SJSA1 (cell line): Measurements from ENCODE around the gene KLF13. TPM values are rescaled to one million over a fixed set of nuclear protein-coding genes. Genes with fewer than 3 reads are reported as not detected.

Experiments
- DNase-seq, 2 experiments: peaks; one replicate each; pipeline ENCODE4 v3.0.0-alpha.2; 2015 to 2020; ENCODE audit warnings: low spot score in 2 of 2, low read depth in 1 of 2
- H3K27ac ChIP-seq: fragments of 250-450 bp; sonication (Bioruptor Pico); 2 replicates; pipeline ENCODE4 v1.5.1; 2020; ENCODE audit warnings: mild to moderate bottlenecking, moderate library complexity
- H3K27me3 ChIP-seq: fragments of 250-450 bp; sonication (Bioruptor Pico); replicated peaks from 2 replicates; pipeline ENCODE4 v1.5.1; 2020; ENCODE audit warnings: mild to moderate bottlenecking, moderate library complexity
- H3K36me3 ChIP-seq: fragments of 250-450 bp; sonication (Bioruptor Pico); 2 replicates; pipeline ENCODE4 v1.5.1; 2020; ENCODE audit warnings: mild to moderate bottlenecking
- H3K4me1 ChIP-seq: fragments of 250-450 bp; sonication (Bioruptor Pico); replicated peaks from 2 replicates; pipeline ENCODE4 v1.6.1; 2021; ENCODE audit warnings: mild to moderate bottlenecking
- H3K4me3 ChIP-seq: fragments of 250-450 bp; sonication (Bioruptor Pico); 2 replicates; pipeline ENCODE4 v1.5.1; 2020; ENCODE audit warnings: mild to moderate bottlenecking
- H3K9me3 ChIP-seq: fragments of 250-450 bp; sonication (Bioruptor Pico); replicated peaks from 2 replicates; pipeline ENCODE4 v1.5.1; 2020; ENCODE audit warnings: mild to moderate bottlenecking
- total RNA-seq: library from RNA; depleted of rRNA; stranded (reverse); fragments of >200 nt; shearing (Covaris generic); gene quantifications from 2 replicates; pipeline ENCODE4 v1.2.3, GENCODE V29; 2014

Gene KLF13
- total RNA-seq, 1 experiment from 2014 or later: 60.4 TPM

DNA sequence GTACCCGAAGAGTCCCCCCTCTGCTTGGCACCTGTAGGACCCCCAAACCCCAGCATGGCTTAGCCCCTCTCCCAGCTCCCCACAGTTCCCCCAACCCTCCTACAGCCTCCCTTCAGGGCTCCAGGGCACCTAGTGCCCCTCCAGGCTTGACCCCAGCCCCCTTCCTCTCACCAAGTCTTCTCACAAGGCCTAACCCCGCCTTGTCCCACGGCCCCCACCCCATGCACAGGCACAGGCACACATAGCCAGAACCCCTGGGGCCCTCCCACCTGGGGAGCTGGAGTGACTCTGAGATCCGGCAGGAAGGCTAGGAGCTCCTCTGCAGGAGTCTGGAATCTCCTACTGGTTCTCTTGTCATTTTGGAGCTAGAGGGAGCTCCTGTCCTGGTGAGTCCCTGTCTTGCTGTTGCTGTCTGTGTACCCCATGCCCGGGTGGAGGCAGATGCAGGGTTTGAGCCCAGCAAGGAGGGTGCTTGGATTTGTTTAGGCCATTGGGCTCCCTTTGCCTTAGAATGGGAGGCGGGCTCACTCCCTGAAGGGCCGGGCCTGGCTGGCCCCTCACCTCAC lies 39.6 kb downstream of the KLF13 start:
- DNase-seq: no peak
- no peak overlapping the region for H3K4me3 ChIP-seq
- no peaks in the 10 kb centered on the region for H3K27me3 ChIP-seq
- no peaks in the 10 kb centered on the region for H3K4me1 ChIP-seq
- H3K27ac ChIP-seq: no peak overlapping the region
- peaks cover 8% of the 10 kb centered on the region for H3K36me3 ChIP-seq
- peaks cover 11% of the 10 kb centered on the region for H3K9me3 ChIP-seq

DNA sequence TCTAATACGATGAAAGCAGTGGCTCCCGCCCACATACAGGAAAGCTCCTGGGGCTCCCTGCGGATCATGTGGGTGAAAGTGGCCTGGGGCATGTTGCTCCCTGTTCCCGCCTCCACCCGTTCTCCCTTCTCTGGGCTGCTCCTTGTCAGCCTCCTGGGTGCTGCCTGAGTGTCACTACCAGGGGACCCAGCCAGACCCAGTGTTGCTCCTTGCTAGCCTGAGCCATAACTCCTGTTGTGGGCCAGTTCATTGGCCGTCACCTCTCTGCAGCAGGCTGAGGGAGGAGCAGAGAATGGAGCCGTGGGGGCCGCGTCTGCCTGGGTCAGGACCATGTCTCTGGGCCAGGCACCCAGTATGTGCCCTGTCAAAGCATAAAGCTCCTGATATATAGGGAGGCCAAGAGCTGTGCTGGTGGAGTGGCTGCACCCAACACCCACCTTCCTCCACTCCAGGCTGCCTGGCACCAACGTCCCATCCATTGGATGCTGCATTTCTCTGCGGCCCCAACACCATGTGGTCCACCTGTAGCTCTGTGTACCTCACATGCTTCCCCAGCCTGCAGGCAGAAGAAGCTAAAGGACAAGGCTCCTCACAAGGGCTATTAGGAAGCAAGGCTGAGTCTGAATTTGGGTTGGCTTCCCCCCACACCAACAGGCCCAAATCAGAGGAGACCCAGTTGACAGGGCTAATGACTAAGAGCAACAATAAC lies 40.5 kb downstream of the KLF13 start:
- no peaks in the 10 kb centered on the region for H3K27me3 ChIP-seq
- H3K36me3 ChIP-seq: peaks cover 12% of the 10 kb centered on the region
- DNase-seq: no peak
- peaks cover 13% of the 10 kb centered on the region for H3K9me3 ChIP-seq
- H3K4me1 ChIP-seq: peaks cover 3% of the 10 kb centered on the region
- no peak overlapping the region for H3K4me3 ChIP-seq
- no peak overlapping the region for H3K27ac ChIP-seq

DNA sequence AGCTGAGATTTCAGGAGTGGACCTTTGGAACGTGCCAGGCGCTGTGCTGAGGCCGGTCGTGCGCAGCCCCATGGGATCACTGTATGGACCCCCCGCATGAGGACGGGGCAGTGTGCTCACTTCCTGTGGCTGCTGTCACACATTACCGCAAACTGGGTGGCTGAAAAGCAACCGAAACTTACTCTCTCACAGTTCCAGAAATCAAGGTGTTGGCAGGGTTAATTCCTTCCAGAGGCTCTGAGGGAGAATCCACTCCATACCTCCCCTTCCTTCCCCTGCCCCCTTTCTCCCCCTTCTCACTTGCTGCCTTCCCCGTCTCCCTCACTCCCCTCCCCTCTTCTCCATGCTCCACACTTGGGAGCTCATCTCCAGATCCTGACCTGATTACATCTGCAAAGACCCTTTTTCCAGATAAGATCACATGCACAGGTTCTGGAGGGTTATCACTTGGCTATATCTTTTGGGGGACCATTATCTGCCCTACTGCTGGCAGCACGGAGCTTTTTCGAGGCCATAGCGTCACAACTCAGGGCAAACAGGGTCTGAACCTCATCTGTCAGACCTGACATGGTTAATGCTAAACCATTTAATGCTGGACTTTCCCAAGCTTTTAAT lies 41.2 kb downstream of the KLF13 start:
- Histone ChIP-seq H3K4me3 (no peak overlapping the region), H3K36me3 (peaks cover 18% of the 10 kb centered on the region), H3K27ac (no peak overlapping the region), H3K9me3 (peaks cover 13% of the 10 kb centered on the region), H3K27me3 (no peaks in the 10 kb centered on the region), H3K4me1 (peaks cover 10% of the 10 kb centered on the region)
- DNase-seq: no peak

DNA sequence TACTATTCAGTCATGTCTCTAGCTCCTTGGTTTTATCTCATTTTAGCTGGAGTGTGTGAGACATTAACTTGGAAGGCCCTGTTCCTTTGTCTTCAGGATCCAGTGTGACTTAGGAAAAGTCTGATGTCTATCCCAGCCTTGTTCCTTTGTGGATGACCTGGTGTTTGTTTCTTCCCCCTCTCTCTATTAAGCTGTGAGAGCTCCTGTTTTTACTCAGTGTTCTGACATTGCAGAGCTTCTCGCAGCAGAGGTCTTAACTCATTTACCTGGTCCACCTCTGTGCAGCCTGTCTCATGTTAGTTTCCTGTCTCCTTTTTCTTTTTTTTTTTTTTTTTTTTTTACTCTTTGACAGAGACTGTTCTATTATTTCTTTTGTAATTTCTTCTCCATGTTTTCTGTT lies 43.1 kb downstream of the KLF13 start:
- Histone ChIP-seq H3K9me3 (peaks cover 13% of the 10 kb centered on the region), H3K27ac (no peak overlapping the region), H3K4me1 (peaks cover 13% of the 10 kb centered on the region), H3K4me3 (no peak overlapping the region), H3K27me3 (no peaks in the 10 kb centered on the region), H3K36me3 (peaks cover 26% of the 10 kb centered on the region)
- no peak for DNase-seq

DNA sequence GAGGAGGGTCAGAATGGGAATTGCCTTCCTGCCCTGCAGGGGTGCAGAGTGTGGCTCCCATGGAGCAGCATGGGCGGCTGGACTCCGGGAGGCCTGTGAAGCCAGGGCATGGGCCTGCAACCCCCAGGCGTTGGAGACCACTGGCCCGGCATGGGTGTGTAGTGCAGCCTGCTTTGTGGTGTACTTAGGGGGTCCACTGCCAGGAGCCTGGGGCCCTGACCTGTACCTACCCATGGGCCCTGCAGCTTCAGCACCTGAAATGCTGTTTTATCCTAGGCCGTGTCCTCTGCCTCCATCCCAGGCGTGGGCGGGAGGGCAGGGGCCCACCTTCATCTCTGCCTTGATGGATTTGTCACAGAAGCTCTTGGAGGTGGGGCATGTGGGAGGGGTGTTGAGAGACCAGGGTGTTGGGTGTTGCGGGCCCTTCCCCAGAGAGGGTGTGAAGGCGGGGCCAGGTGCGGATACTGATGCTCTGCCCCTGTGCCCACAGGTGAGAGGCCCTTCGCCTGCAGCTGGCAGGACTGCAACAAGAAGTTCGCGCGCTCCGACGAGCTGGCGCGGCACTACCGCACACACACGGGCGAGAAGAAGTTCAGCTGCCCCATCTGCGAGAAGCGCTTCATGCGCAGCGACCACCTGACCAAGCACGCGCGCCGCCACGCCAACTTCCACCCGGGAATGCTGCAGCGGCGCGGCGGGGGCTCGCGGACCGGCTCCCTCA lies 45.0 kb downstream of the KLF13 start:
- no peak for DNase-seq
- H3K9me3 ChIP-seq: peaks cover 13% of the 10 kb centered on the region
- no peak overlapping the region for H3K4me3 ChIP-seq
- H3K4me1 ChIP-seq: peaks cover 13% of the 10 kb centered on the region
- H3K36me3 ChIP-seq: peaks cover 31% of the 10 kb centered on the region
- H3K27ac ChIP-seq: no peak overlapping the region
- no peaks in the 10 kb centered on the region for H3K27me3 ChIP-seq

DNA sequence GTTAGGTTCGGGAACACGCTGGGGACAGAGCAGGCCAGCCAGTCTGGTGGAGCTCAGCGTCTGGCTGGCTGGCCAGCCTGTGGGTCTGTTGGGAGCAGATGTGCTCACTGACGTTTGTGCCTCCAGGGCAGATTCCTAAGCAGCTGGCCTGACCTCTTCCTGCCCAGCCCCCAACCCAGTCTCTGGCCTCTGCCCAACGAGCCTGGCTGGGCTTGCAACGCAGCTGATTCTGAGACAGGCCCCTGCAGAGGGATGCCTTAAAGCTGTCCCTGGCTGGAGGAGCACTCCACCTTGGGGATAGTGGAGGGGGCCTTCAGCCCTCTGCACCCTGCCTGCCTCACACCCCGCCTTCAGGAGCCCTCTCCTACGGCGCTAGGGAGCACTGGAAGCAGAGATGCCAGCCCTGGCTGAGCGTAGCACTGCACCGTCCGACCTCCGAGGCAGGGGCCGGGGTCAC lies 46.0 kb downstream of the KLF13 start:
- H3K9me3 ChIP-seq: peaks cover 13% of the 10 kb centered on the region
- peaks cover 37% of the 10 kb centered on the region for H3K36me3 ChIP-seq
- no peaks in the 10 kb centered on the region for H3K27me3 ChIP-seq
- no peak overlapping the region; the same call in 1 of the 2 replicates for H3K27ac ChIP-seq
- H3K4me1 ChIP-seq: peaks cover 13% of the 10 kb centered on the region
- peak; percentile 27 to 80 for DNase-seq
- no peak overlapping the region for H3K4me3 ChIP-seq

DNA sequence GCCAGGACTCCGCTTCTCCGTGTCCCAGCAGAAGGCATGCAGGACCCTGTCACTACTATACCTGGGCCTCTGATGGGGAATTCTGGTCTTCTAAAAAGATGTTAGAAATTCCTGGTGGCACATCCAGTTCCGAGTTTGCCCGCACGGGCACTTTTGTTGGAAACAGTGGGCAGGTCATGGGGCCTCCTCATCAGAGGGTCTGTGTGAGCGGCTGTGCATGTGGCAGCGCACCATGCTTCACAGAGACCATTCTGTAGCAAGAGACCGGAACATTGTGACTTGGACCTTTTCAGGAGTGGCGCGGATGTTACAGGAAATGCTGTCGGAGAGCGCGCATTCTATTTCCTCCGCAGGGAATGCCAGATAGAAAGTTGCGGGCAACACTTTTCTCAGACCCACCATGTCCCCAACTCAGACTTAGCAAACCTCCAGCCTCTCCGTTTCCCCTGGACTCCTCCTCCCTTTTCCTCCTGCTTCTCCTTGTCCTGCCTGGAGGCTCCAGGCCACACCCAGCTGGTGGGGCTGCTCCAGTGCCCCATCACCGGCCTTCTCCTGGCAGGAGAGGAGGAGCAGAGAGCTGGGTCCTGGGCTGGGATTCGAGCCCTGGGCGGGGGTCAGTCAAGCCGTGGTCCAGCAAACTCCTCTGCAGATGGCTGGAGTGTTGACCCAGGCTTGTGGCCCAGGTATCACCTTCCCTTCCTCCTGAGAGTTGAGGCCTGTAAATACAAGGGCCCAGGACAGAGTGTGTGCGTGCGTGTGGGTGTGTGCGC lies 46.6 kb downstream of the KLF13 start:
- Histone ChIP-seq H3K27me3 (no peaks in the 10 kb centered on the region), H3K9me3 (peaks cover 13% of the 10 kb centered on the region), H3K4me1 (peaks cover 13% of the 10 kb centered on the region), H3K4me3 (no peak overlapping the region), H3K27ac (no peak overlapping the region), H3K36me3 (peaks cover 39% of the 10 kb centered on the region)
- DNase-seq: no peak

DNA sequence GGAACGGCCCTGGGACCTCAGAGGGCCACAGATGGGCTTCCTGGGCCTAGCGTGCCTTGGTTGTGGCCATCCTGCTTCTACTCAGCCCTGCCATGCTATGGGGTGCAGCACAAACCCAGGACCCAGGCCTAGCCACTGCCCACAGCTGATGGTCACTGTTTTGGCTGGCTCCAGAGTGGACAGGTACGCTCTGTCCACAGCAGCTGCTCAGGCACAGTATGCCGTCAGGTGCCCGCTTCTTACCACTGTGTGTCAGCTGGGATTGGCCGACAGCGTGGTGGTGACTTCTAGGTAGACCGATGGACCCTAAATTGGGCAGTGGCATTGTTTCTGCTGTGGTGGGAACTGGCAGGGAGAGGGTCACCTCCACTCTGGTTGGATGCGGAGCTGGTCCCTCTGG lies 47.3 kb downstream of the KLF13 start:
- peaks cover 10% of the 10 kb centered on the region for H3K9me3 ChIP-seq
- no peak for DNase-seq
- no peak overlapping the region for H3K27ac ChIP-seq
- no peak overlapping the region for H3K4me3 ChIP-seq
- peaks cover 40% of the 10 kb centered on the region for H3K36me3 ChIP-seq
- peaks cover 13% of the 10 kb centered on the region for H3K4me1 ChIP-seq
- no peaks in the 10 kb centered on the region for H3K27me3 ChIP-seq

DNA sequence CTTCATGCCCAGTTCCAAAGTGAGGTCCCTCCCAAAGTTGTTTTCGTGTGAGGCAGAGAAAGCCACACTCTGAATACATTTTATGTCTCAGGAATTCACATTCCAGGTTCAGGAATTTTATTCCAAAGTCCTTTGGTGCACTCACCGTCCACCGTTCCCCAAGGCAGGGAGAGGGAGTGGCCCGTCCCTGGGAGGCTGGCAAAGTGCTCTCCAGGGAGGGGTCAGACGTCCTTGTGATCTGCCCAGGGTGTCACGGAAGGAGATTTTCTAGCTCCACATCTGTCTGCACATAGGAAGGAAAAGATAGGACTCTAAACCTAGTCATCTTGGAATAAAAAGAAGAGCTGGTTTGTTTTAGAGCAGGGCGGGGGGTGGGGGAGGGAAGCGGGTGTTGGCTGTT lies 47.9 kb downstream of the KLF13 start:
- H3K27me3 ChIP-seq: no peaks in the 10 kb centered on the region
- H3K27ac ChIP-seq: no peak overlapping the region
- H3K36me3 ChIP-seq: peaks cover 40% of the 10 kb centered on the region
- peaks cover 5% of the 10 kb centered on the region for H3K9me3 ChIP-seq
- no peak overlapping the region for H3K4me3 ChIP-seq
- DNase-seq: no peak
- peaks cover 13% of the 10 kb centered on the region for H3K4me1 ChIP-seq

DNA sequence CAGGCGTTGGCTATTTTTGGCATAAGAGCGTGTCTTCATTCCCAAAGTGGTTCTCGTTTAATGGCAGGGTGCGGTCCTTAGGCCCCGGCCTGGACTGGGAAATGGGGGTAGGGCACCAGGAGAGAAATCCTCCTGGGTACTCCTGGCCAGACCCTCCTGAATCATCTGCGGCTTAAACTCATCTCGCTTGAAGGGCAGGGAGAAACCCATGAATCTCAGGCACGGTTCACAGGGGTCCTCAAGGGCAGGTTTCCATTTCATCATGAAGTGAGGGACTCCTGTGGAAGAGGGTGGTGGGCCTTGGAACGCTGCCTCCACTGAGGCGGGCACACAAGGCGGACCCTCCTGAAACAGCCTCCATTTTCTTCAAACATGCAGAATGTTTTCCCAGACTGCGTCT lies 48.4 kb downstream of the KLF13 start:
- Histone ChIP-seq H3K27ac (no peak overlapping the region), H3K27me3 (no peaks in the 10 kb centered on the region), H3K4me3 (no peak overlapping the region), H3K9me3 (0 out of 2 replicates have a peak, but pooled peaks cover 3% of the 10 kb centered on the region), H3K36me3 (peaks cover 45% of the 10 kb centered on the region), H3K4me1 (peaks cover 13% of the 10 kb centered on the region)
- no peak for DNase-seq

DNA sequence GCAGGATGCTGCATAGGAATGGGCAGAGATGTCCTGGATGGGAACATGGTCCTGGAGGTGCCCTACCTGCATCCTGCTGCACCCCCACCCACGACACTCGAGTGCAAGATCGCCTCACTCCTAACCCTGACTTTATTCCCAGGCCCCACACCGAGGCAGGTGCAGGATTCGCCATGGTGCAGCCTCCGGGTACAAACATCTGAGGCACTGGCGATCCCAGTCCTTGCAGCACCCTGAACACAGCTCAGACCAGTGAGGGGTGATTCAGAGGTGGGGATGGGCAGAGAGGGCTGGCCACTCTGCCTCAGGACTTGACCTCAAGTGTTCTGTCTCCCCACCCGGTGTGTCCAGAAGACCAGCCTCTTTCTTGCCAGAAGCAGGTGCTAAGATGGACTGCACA lies 49.1 kb downstream of the KLF13 start:
- Histone ChIP-seq H3K4me1 (peaks cover 13% of the 10 kb centered on the region), H3K9me3 (0 out of 2 replicates have a peak, but pooled peaks cover 3% of the 10 kb centered on the region), H3K27ac (no peak overlapping the region), H3K27me3 (no peaks in the 10 kb centered on the region), H3K4me3 (no peak overlapping the region), H3K36me3 (peaks cover 50% of the 10 kb centered on the region)
- DNase-seq: no peak

DNA sequence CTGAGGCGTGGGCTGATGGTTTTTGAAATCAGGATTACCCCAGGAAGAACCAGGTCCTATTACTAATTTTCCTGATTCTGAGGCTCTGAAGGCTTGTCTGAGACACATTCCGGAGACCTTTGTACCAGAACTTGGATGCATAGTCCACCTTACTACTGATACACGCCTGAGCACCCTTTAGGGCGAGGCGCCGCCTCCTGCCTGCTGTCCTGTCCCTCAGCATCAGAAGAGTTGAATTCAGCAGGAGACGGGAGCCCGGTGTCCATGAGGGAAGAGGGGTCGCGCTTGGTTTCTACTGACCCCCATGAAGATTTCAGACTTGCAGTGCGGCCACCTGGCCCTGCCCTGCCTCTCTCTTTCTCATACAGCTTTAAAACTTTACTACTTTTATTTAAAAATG lies 49.9 kb downstream of the KLF13 start:
- no peak overlapping the region for H3K27ac ChIP-seq
- no peak for DNase-seq
- H3K27me3 ChIP-seq: no peaks in the 10 kb centered on the region

DNA sequence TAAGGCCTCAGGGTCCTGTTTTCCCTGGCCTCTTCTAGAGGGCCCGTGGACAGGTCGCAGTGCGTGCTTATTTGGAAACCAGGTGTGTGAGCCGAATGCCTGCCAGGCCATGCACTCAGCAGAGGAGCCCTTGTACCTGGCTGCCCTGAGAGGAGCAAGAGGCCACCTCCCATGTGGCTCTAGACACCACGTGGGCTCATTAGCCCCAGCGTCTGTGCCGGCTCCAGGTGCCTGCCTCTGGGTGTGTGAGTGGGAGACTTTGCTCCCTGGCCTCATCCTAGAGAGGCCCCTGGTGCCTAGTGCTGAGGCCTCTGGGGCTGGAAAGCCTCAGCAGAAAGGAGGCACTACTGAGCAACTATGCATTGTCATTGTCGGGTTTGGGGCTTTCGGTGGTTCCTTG lies 50.4 kb downstream of the KLF13 start:
- no peak for DNase-seq

More for the DNA sequence above, 49.9 kb downstream of the KLF13 start:
- Histone ChIP-seq H3K9me3 (0 out of 2 replicates have a peak, but pooled peaks cover 3% of the 10 kb centered on the region), H3K4me3 (no peak overlapping the region), H3K4me1 (peaks cover 13% of the 10 kb centered on the region), H3K36me3 (peaks cover 54% of the 10 kb centered on the region)

More for the DNA sequence above, 50.4 kb downstream of the KLF13 start:
- peaks cover 11% of the 10 kb centered on the region for H3K4me1 ChIP-seq
- peaks cover 53% of the 10 kb centered on the region for H3K36me3 ChIP-seq
- 0 out of 2 replicates have a peak, but pooled peaks cover 2% of the 10 kb centered on the region for H3K9me3 ChIP-seq
- H3K4me3 ChIP-seq: no peak overlapping the region
- H3K27ac ChIP-seq: no peak overlapping the region
- H3K27me3 ChIP-seq: no peaks in the 10 kb centered on the region
